Uterus (tissue), 4 donors: Measurements from ENCODE around the gene APOBEC3G. TPM values are rescaled to one million over a fixed set of nuclear protein-coding genes. Genes with fewer than 3 reads are reported as not detected.
A peak's percentile ranks its signal among the peaks of the same experiment; 100 is the strongest.

Experiments
- DNase-seq, 2 donors: peaks; one replicate each; pipeline ENCODE4 v3.0.0-alpha.2; 2019 to 2020
- H3K27ac ChIP-seq, 2 donors: fragments of 200-600 bp; sonication (generic); 1 replicate in 1 of 2; 2 replicates in 1 of 2; pipeline ENCODE4 v1.5.1; 2016 to 2018
- H3K27me3 ChIP-seq, 2 donors: fragments of 200-600 bp; sonication (generic); one replicate each; pipeline ENCODE4 v1.5.1; 2018 to 2019; ENCODE audit warnings: control low read depth in 1 of 2
- H3K36me3 ChIP-seq, 2 donors: fragments of 200-600 bp; sonication (generic); one replicate each; pipeline ENCODE4 v1.5.1; 2019; ENCODE audit warnings: control low read depth in 1 of 2
- H3K4me1 ChIP-seq, 2 donors: fragments of 200-600 bp; sonication (generic); one replicate each; pipeline ENCODE4 v1.5.1; 2018 to 2019; ENCODE audit warnings: control low read depth in 1 of 2
- H3K4me3 ChIP-seq, 2 donors: fragments of 200-600 bp; sonication (generic); 1 replicate in 1 of 2; 2 replicates in 1 of 2; pipeline ENCODE4 v1.5.1; 2018 to 2019; ENCODE audit warnings: mild to moderate bottlenecking in 1 of 2
- H3K9me3 ChIP-seq, 2 donors: fragments of 200-600 bp; sonication (generic); one replicate each; pipeline ENCODE4 v1.5.1; 2019; ENCODE audit warnings: control low read depth in 1 of 2
- CTCF ChIP-seq, 4 experiments: fragments of 200-600 bp in 2 of 4; fragments of 450-650 bp in 2 of 4; sonication (generic) in 2 of 4; IDR thresholded peaks; one replicate each; pipeline ENCODE4 v1.5.1; 2016 to 2019; ENCODE audit warnings: antibody characterized with exemption in 4 of 4, mild to moderate bottlenecking in 2 of 4, moderate library complexity in 1 of 4
- POLR2A ChIP-seq, 2 donors: fragments of 450-650 bp; IDR thresholded peaks; one replicate each; pipeline ENCODE4 v1.6.1; 2016; ENCODE audit warnings: antibody characterized with exemption in 2 of 2, mild to moderate bottlenecking in 1 of 2, moderate library complexity in 1 of 2
- intact Hi-C: fragments of 100-400 bp; cut with DNase I; formaldehyde crosslinking; loops from one replicate; pipeline ENCODE4 v1.15.1; 2023; ENCODE audit warnings: low total_unique reads
- total RNA-seq, 4 donors: library from RNA; depleted of rRNA in 3 of 4; stranded (reverse); fragments of >200 nt in 3 of 4; gene quantifications; one replicate each; pipeline versions ENCODE4 v1.1.0 to v1.2.4, GENCODE V29; 2014 to 2023
- donor health status: DM: yes; HTN: yes; CAD: no.

APOBEC3G gene
- total RNA-seq, 4 donors from 2014 or later, result 5.9 to 36.1 (median 21.6) TPM

GRCh38 chr22:39097098-39098020, 20.3 kb downstream of the APOBEC3G start, which contains the start of gene APOBEC3H:
Gene APOBEC3H, plus strand, starts transcription at chr22:39097244. Its CDS starts 3,035 bp downstream, at chr22:39100279.
- DNase-seq, result peak in 1 of 2 donors; percentile 35
- H3K36me3 ChIP-seq, result no peaks in the 10 kb centered on the region
- intact Hi-C loops, result no loop called here
- no peak within 1 kb of the TSS for H3K4me3 ChIP-seq
- H3K27ac ChIP-seq, result peak within 1 kb of the TSS; percentile 17 to 44
- no peak for TF ChIP-seq CTCF (IDR thresholded peaks at IDR 0.05)
- no peak for TF ChIP-seq POLR2A (IDR thresholded peaks at IDR 0.05)
- H3K27me3 ChIP-seq, result no peaks in the 10 kb centered on the region
- H3K4me1 ChIP-seq, result no peaks in the 10 kb centered on the region
- H3K9me3 ChIP-seq, result no peaks in the 10 kb centered on the region

GRCh38 chr22:39098026-39098425, 21.0 kb downstream of the APOBEC3G start:
- no peaks in the 10 kb centered on the region for H3K36me3 ChIP-seq
- H3K4me3 ChIP-seq, result no peak overlapping the region
- H3K9me3 ChIP-seq, result no peaks in the 10 kb centered on the region
- no peak overlapping the region for H3K27ac ChIP-seq
- H3K4me1 ChIP-seq, result no peaks in the 10 kb centered on the region
- intact Hi-C loops, result no loop called here
- TF ChIP-seq POLR2A (IDR thresholded peaks at IDR 0.05) (no peak), CTCF (IDR thresholded peaks at IDR 0.05) (no peak)
- H3K27me3 ChIP-seq, result no peaks in the 10 kb centered on the region
- no peak for DNase-seq

- no peaks in the 10 kb centered on the region for H3K27me3 ChIP-seq
- no peaks in the 10 kb centered on the region for H3K9me3 ChIP-seq
- no peak for TF ChIP-seq POLR2A (IDR thresholded peaks at IDR 0.05)
- TF ChIP-seq CTCF (IDR thresholded peaks at IDR 0.05), result no peak
- no peaks in the 10 kb centered on the region for H3K36me3 ChIP-seq
- H3K4me1 ChIP-seq, result no peaks in the 10 kb centered on the region
- no peak overlapping the region for H3K4me3 ChIP-seq
- no peak for DNase-seq
- no peak overlapping the region for H3K27ac ChIP-seq
- intact Hi-C loops, result no loop called here
These were observed 21.5 kb downstream of the APOBEC3G start for GRCh38 chr22:39098576-39098975.

GRCh38 chr22:39101226-39101625, 24.2 kb downstream of the APOBEC3G start:
- intact Hi-C loops, result no loop called here
- Histone ChIP-seq H3K9me3 (no peaks in the 10 kb centered on the region), H3K4me1 (no peaks in the 10 kb centered on the region), H3K27ac (no peak overlapping the region), H3K4me3 (no peak overlapping the region), H3K27me3 (no peaks in the 10 kb centered on the region), H3K36me3 (no peaks in the 10 kb centered on the region)
- no peak for DNase-seq
- TF ChIP-seq CTCF (IDR thresholded peaks at IDR 0.05), result no peak
- TF ChIP-seq POLR2A (IDR thresholded peaks at IDR 0.05), result no peak

- no peak for DNase-seq
- H3K4me3 ChIP-seq, result no peak overlapping the region
- no peaks in the 10 kb centered on the region for H3K9me3 ChIP-seq
- intact Hi-C loops, result no loop called here
- no peaks in the 10 kb centered on the region for H3K27me3 ChIP-seq
- H3K36me3 ChIP-seq, result no peaks in the 10 kb centered on the region
- H3K27ac ChIP-seq, result no peak overlapping the region
- H3K4me1 ChIP-seq, result no peaks in the 10 kb centered on the region
- no peak for TF ChIP-seq CTCF (IDR thresholded peaks at IDR 0.05)
- no peak for TF ChIP-seq POLR2A (IDR thresholded peaks at IDR 0.05)
These were observed 26.4 kb downstream of the APOBEC3G start for GRCh38 chr22:39103431-39103830.
